G401 (cell line): Measurements from ENCODE around the gene DYNC1LI1. TPM values are rescaled to one million over a fixed set of nuclear protein-coding genes. Genes with fewer than 3 reads are reported as not detected.
"Not testable (repeated sequence)": the region's sequence is repeated elsewhere in the genome, so short reads cannot be mapped to it uniquely, and the experiment has no call there.

ENCODE experiments used
- DNase-seq: peaks from one replicate; pipeline ENCODE4 v3.0.0-alpha.2; 2015; ENCODE audit warnings: low spot score
- in situ Hi-C: cut with HindIII; loops from 2 replicates; pipeline ENCODE4 v1.10.0; 2016; ENCODE audit warnings: low sequenced_read_pairs, mixed read lengths
- total RNA-seq: library from RNA; depleted of rRNA; stranded (reverse); fragments of >200 nt; shearing (Covaris generic); gene quantifications from 2 replicates; pipeline ENCODE4 v1.2.3, GENCODE V29; 2014

The DYNC1LI1 gene
- total RNA-seq, 1 experiment from 2014 or later = 78.6 TPM

GRCh38 chr3:32551087-32551486 lies 19.6 kb downstream of the DYNC1LI1 start:
- DNase-seq = no peak
- in situ Hi-C loops = no loop called here

- DNase-seq = no peak
- in situ Hi-C loops = no loop called here
Observed at GRCh38 chr3:32545305-32545704, 25.4 kb downstream of the DYNC1LI1 start.

DNA sequence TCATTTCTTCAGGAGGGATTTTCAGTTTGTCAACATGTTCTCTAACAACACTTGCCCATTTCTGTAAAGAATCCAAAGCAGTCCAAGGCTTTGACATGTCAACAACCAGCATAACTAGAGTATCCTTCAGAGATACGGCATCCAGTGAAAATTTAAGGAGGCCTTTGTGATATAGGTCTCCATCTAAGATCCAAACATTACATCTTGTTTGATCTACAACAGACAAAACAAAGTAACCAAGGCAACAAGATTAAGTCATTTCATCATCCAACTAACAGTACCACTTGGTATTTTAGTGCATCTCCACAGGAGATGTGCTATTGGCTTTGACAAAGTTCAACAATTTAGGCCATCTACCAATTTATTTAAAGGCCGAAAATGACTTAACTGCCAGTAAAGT lies 25.8 kb downstream of the DYNC1LI1 start:
- no peak for DNase-seq
- in situ Hi-C loops = no loop called here

GRCh38 chr3:32542807-32543206 lies 27.9 kb downstream of the DYNC1LI1 start:
- DNase-seq = no peak
- in situ Hi-C loops = no loop called here

DNA sequence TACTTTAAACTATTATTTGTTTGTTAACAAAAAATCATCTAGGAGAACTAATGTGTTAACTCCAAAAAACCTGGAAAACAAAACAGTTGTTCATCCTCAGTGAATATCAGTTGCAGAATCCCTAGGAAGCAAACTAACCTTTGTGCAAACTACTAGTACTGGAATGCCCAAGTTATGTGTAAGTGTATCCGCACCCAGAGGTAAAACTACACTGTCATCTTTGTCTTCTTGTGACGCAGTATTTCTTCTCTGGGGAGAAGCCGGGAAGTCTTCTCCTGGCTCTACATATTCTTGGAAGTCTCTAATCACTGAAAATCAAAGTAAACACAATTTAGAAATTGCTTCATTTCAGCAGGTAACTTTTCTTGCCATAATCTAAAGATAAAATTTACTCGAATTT lies 29.8 kb downstream of the DYNC1LI1 start:
- in situ Hi-C loops = no loop called here
- no peak for DNase-seq

DNA sequence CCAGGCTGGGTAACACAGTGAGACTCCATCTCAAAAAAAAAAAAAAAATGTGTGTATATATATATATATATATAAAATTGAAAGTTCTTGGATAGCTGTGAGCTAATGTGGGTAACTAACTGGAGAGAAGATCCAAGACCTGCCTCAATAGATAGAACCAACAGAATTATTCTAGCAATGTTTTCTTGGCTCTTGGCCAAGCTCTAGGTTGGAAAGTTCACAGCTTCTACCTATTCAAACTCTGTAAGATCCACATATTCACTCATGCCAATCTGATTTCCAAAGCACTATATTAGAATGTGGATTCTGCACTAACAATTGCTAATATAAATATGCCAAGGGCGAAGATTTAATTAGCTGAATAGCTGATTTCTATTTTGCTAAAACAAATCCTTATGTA lies 38.2 kb downstream of the DYNC1LI1 start:
- in situ Hi-C loops = no loop called here
- DNase-seq = no peak

DNA sequence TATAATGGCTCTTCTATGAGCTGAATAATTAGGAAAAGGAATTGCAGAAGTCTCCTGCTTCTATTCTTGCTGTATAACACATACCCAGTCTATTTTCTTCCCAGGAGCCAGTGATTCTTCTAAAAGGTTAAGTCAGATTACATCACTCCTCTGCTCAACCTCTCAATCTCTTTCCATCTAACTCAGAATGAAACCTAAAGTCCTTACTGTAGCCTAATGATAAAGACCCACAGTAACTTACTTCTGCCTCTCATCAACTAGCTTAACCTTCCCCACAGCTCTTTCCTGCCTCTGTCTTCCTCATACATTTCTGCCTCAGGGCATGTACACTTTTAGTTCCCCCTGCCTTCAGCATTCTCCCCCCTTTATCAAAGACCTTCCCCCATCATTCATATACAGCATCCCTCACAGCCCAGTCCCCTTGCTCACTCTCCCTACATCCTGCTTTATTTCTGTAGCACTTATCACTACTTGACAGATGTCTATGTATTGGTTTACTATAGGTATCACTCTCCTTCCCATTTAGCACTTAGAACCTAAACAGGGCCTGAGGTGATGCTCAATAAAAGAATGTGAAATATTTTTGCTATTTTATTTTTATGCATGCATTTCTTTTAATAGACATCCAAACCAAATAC lies 39.5 kb downstream of the DYNC1LI1 start:
- DNase-seq = no peak

GRCh38 chr3:32525720-32526119 lies 44.9 kb downstream of the DYNC1LI1 start:
- DNase-seq = no peak
- in situ Hi-C loops = no loop called here

More for the DNA sequence above, 39.5 kb downstream of the DYNC1LI1 start:
- in situ Hi-C loops = no loop called here

DNA sequence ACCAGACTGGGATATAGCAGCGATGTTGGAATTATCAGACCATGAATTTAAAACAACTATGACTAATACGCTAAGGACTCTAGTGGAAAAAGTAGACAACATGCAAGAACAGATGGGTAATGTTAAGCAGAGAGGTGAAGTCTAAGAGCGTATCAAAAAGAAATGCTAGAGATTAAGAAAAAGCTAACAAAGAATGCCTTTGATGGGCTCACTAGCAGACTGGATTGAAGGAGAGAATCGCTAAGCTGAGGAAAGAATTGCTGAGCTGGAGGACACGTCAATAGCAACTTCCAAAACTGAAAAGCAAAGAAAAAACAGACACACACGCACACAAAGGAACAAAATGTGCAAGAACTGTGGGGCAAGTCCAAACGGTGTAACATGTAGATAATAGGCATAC lies 48.0 kb downstream of the DYNC1LI1 start:
- in situ Hi-C loops = no loop called here

DNA sequence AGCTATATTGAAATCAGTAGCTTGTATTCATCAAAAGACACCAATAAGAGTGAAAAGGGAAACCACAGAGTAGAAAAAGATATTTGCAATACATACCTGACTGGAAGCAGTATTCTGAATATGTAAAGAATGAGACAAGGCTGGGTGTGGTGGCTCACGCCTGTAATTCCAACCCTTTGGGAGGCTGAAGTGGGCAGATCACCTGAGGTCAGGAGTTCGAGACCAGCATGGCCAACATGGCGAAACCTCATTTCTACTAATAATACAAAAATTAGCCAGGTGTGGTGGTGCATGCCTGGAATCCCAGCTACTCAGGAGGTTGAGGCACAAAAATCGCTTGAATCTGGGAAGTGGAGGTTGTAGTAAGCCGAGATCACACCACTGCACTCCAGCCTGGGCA lies 51.7 kb downstream of the DYNC1LI1 start:
- in situ Hi-C loops, DNase-seq: not testable (repeated sequence)

More for the DNA sequence above, 48.0 kb downstream of the DYNC1LI1 start:
- no peak for DNase-seq

- in situ Hi-C loops, DNase-seq: not testable (repeated sequence)
Observed at GRCh38 chr3:32516751-32517150, 53.9 kb downstream of the DYNC1LI1 start.

- DNase-seq = no peak
- in situ Hi-C loops = no loop called here
Observed at GRCh38 chr3:32511005-32511404, 59.7 kb downstream of the DYNC1LI1 start.

- DNase-seq = peak; percentile 73
- in situ Hi-C loops = no loop called here
Observed at GRCh38 chr3:32510075-32510724, 60.5 kb downstream of the DYNC1LI1 start.

- in situ Hi-C loops = no loop called here
Observed at GRCh38 chr3:32508711-32509110, 61.9 kb downstream of the DYNC1LI1 start.

GRCh38 chr3:32506466-32506865 lies 64.2 kb downstream of the DYNC1LI1 start:
- in situ Hi-C loops = no loop called here

More at GRCh38 chr3:32508711-32509110, 61.9 kb downstream of the DYNC1LI1 start:
- DNase-seq = no peak

GRCh38 chr3:32502946-32503286 lies 67.7 kb downstream of the DYNC1LI1 start:
- no peak for DNase-seq
- in situ Hi-C loops = no loop called here

More at GRCh38 chr3:32506466-32506865, 64.2 kb downstream of the DYNC1LI1 start:
- DNase-seq = no peak

DNA sequence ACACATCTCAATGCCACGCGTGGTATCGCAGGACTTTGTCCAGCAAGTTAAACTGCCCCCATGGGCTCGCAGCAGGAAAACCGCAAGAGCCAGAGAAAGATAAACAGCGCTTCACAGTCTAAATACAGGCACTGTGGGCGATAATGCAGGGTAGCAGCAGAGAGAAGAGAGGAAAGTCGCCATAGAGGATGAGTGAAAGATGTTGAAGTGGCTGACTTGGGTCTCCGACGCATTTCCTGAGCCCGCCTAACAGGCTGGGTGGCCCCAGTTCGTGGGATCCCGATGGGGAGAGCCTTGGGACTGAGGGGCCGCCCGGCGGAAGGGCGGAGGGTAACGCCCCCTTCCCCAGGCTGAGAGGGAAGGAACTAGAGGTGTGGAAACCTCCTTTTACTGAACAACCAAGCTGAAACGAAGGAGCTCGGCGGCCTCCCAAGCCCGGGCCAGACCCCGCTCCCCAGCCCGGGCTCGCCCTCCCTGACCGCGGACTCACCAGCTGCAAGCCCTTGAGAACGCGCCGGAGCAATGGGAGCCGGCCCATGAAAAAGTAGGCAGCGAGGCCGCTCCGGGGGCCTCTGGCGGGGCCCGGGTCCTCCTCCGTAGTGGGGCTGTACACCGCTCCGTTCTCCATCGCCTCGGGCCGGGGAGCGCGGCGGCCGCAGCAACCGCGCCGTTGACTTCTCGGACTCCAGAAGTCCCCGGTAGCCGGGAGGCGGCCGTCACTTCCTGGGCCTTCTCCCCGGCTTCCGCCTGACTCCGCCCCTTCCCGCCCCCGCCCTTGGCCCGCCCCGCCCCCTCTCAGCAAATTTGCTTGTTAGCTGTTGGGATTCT lies 68.3 kb downstream of the DYNC1LI1 start, which contains the start of gene CMTM6:
CMTM6 (minus strand) TSS at position 735 of the 828 bp plus-strand sequence; CDS start at position 628, 107 bp downstream.
- in situ Hi-C loops = no loop called here
- DNase-seq = peak; percentile 87

DNA sequence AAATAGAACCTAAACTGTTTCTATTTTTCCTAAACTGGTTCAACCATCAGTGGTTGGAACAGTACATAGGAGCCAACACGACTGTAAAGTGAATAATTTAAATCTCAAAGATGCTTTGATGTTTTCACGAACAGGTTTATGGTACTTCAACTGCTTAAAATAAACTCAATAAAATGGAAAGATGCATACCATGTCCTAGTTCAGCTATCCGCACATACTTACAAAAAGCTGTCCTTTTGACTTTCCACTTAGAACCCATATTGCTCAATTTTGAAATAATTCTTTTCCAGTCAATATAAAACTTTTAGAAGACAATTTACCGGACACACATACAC lies 68.9 kb downstream of the DYNC1LI1 start:
- in situ Hi-C loops = no loop called here
- peak; percentile 14 for DNase-seq

GRCh38 chr3:32500880-32501782 lies 69.5 kb downstream of the DYNC1LI1 start:
- DNase-seq = peak; percentile 25
- in situ Hi-C loops = no loop called here
